Smooth muscle cell (in vitro differentiated cells): ENCODE measurements around the gene MGMT. TPM values are rescaled to one million over a fixed set of nuclear protein-coding genes. Genes with fewer than 3 reads are reported as not detected.

ENCODE experiments used
- DNase-seq: peaks from one replicate; lab custom pipeline; 2025; ENCODE audit not compliant: unreplicated experiment; lab: John Stamatoyannopoulos, UW
- H2AFZ ChIP-seq: fragments of 200-600 bp; sonication (generic); 2 replicates; pipeline ENCODE4 v1.6.0; 2016; ENCODE audit warnings: antibody characterized with exemption, low read depth, mild to moderate bottlenecking
- H3F3A ChIP-seq: fragments of 200-600 bp; sonication (generic); 2 replicates; pipeline ENCODE4 v1.6.0; 2017; ENCODE audit warnings: antibody characterized with exemption, low read depth
- H3K27ac ChIP-seq: fragments of 200-600 bp; sonication (generic); 2 replicates; pipeline ENCODE4 v1.5.1; 2016; ENCODE audit warnings: low read depth, mild to moderate bottlenecking
- H3K27me3 ChIP-seq: fragments of 200-600 bp; sonication (generic); 2 replicates; pipeline ENCODE4 v1.6.1; 2016; ENCODE audit warnings: low read depth, mild to moderate bottlenecking
- H3K36me3 ChIP-seq: fragments of 200-600 bp; sonication (generic); 2 replicates; pipeline ENCODE4 v1.5.1; 2016; ENCODE audit warnings: low read depth
- H3K4me1 ChIP-seq: fragments of 200-600 bp; sonication (generic); 2 replicates; pipeline ENCODE4 v1.5.1; 2016; ENCODE audit warnings: low read depth
- H3K4me2 ChIP-seq: fragments of 200-600 bp; sonication (generic); 2 replicates; pipeline ENCODE4 v1.6.0; 2016; ENCODE audit warnings: mild to moderate bottlenecking
- H3K4me3 ChIP-seq: fragments of 200-600 bp; sonication (generic); 2 replicates; pipeline ENCODE4 v1.5.1; 2016; ENCODE audit warnings: mild to moderate bottlenecking
- H3K79me2 ChIP-seq: fragments of 200-600 bp; sonication (generic); 2 replicates; pipeline ENCODE4 v1.6.0; 2016; ENCODE audit warnings: low read depth, mild to moderate bottlenecking
- H3K9ac ChIP-seq: fragments of 200-600 bp; sonication (generic); 2 replicates; pipeline ENCODE4 v1.6.0; 2016; ENCODE audit warnings: low read depth
- H3K9me3 ChIP-seq: fragments of 200-600 bp; sonication (generic); replicated peaks from 2 replicates; pipeline ENCODE4 v1.5.1; 2016; ENCODE audit warnings: low read depth
- H4K20me1 ChIP-seq: fragments of 200-600 bp; sonication (generic); 2 replicates; pipeline ENCODE4 v1.6.0; 2016; ENCODE audit warnings: low read depth
- WGBS: methylation state at CpG from one replicate; pipeline ENCODE4 v1.1.7; 2016; ENCODE audit warnings: low lambda C conversion rate; 5-methylcytosine and 5-hydroxymethylcytosine counted together
- polyA plus RNA-seq: library from polyadenylated mRNA; unstranded; fragments of >200 nt; fragmentation: Nextera tagmentation; extraction: Ambion mirVana; gene quantifications from 2 replicates; pipeline ENCODE4 v1.2.1, GENCODE V29; 2016
- total RNA-seq: library from RNA; depleted of rRNA; stranded (reverse); fragments of >200 nt; gene quantifications from 2 replicates; pipeline ENCODE4 v1.2.3, GENCODE V29; 2014
- TF ChIP-seq, protein P1 (sequence below): fragments of 200-600 bp; sonication (generic); IDR thresholded peaks from 2 replicates; pipeline ENCODE4 v1.5.1; 2017; ENCODE audit warnings: borderline replicate concordance, mild to moderate bottlenecking, antibody characterized with exemption; ENCODE audit not compliant: insufficient read depth, poor library complexity, severe bottlenecking

MGMT gene
- total and polyA plus RNA-seq, 2 experiments from 2014 or later, result 21.0 to 33.0 TPM

DNA sequence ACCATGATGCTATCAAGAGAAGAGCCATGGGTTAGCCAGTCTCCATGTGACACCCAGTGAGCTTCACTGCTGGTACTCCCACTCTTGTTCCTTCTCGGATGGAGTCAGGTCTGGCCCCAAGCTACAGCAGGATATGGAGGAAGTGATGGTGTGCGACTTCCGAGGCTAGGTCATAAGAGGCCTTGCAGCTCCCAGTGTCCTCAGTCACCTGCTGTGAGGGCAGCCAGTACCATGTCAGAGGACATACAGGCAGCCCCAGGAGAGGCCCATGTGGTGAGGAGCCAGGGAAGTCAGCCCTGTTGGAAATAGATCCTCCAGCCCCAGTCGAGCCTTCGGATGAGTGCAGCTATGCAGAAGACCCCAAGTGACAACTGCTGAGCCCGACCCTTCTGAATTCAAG is 260.0 kb downstream of the MGMT start:
- TF ChIP-seq, protein P1, sequence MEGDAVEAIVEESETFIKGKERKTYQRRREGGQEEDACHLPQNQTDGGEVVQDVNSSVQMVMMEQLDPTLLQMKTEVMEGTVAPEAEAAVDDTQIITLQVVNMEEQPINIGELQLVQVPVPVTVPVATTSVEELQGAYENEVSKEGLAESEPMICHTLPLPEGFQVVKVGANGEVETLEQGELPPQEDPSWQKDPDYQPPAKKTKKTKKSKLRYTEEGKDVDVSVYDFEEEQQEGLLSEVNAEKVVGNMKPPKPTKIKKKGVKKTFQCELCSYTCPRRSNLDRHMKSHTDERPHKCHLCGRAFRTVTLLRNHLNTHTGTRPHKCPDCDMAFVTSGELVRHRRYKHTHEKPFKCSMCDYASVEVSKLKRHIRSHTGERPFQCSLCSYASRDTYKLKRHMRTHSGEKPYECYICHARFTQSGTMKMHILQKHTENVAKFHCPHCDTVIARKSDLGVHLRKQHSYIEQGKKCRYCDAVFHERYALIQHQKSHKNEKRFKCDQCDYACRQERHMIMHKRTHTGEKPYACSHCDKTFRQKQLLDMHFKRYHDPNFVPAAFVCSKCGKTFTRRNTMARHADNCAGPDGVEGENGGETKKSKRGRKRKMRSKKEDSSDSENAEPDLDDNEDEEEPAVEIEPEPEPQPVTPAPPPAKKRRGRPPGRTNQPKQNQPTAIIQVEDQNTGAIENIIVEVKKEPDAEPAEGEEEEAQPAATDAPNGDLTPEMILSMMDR, result no peak
- no peaks in the 10 kb centered on the region for H3K36me3 ChIP-seq
- no peaks in the 10 kb centered on the region for H3K79me2 ChIP-seq
- no peaks in the 10 kb centered on the region for H3K27me3 ChIP-seq
- no peak overlapping the region for H3K4me2 ChIP-seq
- no peak overlapping the region for H2AFZ ChIP-seq
- H3K9me3 ChIP-seq, result no peaks in the 10 kb centered on the region
- H3K9ac ChIP-seq, result no peak overlapping the region
- H3K27ac ChIP-seq, result no peak overlapping the region
- no peaks in the 10 kb centered on the region for H3F3A ChIP-seq
- no peaks in the 10 kb centered on the region for H3K4me1 ChIP-seq
- 98% methylated on average over 6 of the region's 6 CpGs for WGBS
- no peak for DNase-seq
- H3K4me3 ChIP-seq, result no peak overlapping the region
- no peaks in the 10 kb centered on the region for H4K20me1 ChIP-seq

DNA sequence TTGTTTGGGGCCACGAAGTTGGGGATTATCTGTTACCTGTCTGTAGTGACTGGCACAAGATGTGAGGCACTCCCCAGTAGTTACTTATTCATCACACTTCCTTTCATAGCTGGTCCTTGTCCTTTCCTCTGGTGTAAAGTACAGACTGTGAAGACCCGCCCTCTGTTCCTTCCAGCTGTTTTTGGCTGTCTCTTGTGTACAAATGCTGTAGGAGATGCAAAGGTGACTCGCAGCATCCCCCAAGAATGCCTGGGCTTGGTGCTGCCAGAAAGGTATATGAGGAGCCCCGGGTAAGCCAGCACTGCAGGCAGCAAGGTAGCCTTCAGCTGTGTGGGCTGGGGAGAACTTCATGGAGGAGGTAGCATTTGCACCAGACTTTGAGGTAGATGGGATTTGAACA is 260.5 kb downstream of the MGMT start:
- DNase-seq, result no peak
- Histone ChIP-seq H3F3A (no peaks in the 10 kb centered on the region), H2AFZ (no peak overlapping the region), H4K20me1 (no peaks in the 10 kb centered on the region), H3K4me3 (no peak overlapping the region), H3K9ac (no peak overlapping the region), H3K79me2 (no peaks in the 10 kb centered on the region), H3K27me3 (no peaks in the 10 kb centered on the region), H3K36me3 (no peaks in the 10 kb centered on the region), H3K27ac (no peak overlapping the region), H3K9me3 (no peaks in the 10 kb centered on the region), H3K4me1 (no peaks in the 10 kb centered on the region), H3K4me2 (no peak overlapping the region)
- TF ChIP-seq, protein P1, result no peak
- 86% methylated on average over 4 of the region's 4 CpGs for WGBS

DNA sequence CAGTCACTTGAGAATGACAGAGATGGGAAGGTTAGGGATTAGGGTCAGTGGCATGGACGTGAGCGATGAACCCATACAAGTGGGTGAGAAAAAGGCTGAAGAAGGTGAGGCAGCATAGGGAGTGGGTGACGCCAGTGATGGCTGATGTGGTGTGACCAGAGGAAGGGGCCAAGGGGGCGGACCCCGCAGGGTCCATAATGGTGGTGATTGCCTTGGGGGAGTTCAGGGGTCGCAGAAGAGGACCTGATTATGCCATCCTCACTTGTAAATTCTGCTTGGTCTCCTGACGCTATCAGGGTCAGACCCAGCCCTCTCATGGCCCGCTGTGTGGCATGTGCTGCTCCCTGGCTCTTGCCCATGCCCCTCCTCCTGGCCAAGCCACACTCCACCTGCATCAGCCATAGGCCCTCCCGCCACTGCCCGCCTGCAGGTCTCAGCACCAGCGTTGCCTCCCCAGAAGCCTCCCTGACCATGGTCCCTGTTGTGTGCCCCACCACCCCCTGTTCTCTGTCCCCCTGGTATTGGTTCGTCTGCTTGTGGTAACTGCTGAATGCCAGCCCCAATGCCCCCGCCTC is 261.3 kb downstream of the MGMT start:
- Histone ChIP-seq H3K9me3 (no peaks in the 10 kb centered on the region), H3K9ac (no peak overlapping the region), H3K4me2 (no peak overlapping the region), H4K20me1 (no peaks in the 10 kb centered on the region), H3K27me3 (no peaks in the 10 kb centered on the region), H2AFZ (no peak overlapping the region), H3K4me3 (no peak overlapping the region), H3K79me2 (no peaks in the 10 kb centered on the region), H3K4me1 (no peaks in the 10 kb centered on the region), H3F3A (no peaks in the 10 kb centered on the region), H3K27ac (no peak overlapping the region), H3K36me3 (no peaks in the 10 kb centered on the region)
- WGBS, result 91% methylated on average over 13 of the region's 13 CpGs
- DNase-seq, result no peak
- TF ChIP-seq, protein P1, result no peak
